DOHH2 (cell line): Measurements from ENCODE around the gene MRPS34.

ENCODE experiments used
- H3F3A ChIP-seq: fragments of 200-600 bp; sonication (generic), shearing (Covaris generic); 2 replicates; pipeline ENCODE4 v1.6.0; 2016; ENCODE audit warnings: antibody characterized with exemption, mild to moderate bottlenecking; ENCODE audit not compliant: control insufficient read depth, insufficient read depth
- H3K27ac ChIP-seq: fragments of 200-600 bp; sonication (generic); 2 replicates; pipeline ENCODE4 v1.5.1; 2014; ENCODE audit warnings: low read depth, mild to moderate bottlenecking, low read length, moderate library complexity
- H3K27me3 ChIP-seq: fragments of 200-600 bp; sonication (generic); 2 replicates; pipeline ENCODE4 v1.6.1; 2014; ENCODE audit warnings: mild to moderate bottlenecking, low read length, mixed read lengths; ENCODE audit not compliant: control insufficient read depth
- H3K36me3 ChIP-seq: fragments of 200-600 bp; sonication (generic); 2 replicates; pipeline ENCODE4 v1.6.1; 2014; ENCODE audit warnings: mild to moderate bottlenecking, low read length, moderate library complexity, mixed read lengths; ENCODE audit not compliant: control insufficient read depth
- H3K4me1 ChIP-seq: fragments of 200-600 bp; sonication (generic); 2 replicates; pipeline ENCODE4 v1.6.1; 2014; ENCODE audit warnings: mild to moderate bottlenecking, low read length, mixed read lengths; ENCODE audit not compliant: control insufficient read depth
- H3K4me2 ChIP-seq: fragments of 200-600 bp; sonication (generic); 2 replicates; pipeline ENCODE4 v1.6.0; 2014; ENCODE audit warnings: mild to moderate bottlenecking, low read length, moderate library complexity
- H3K4me3 ChIP-seq: fragments of 200-600 bp; sonication (generic); 2 replicates; pipeline ENCODE4 v1.5.1; 2014; ENCODE audit warnings: mild to moderate bottlenecking, low read length, mixed read lengths
- H3K79me2 ChIP-seq: fragments of 200-600 bp; sonication (generic); 2 replicates; pipeline ENCODE4 v1.6.1; 2014; ENCODE audit warnings: mild to moderate bottlenecking, low read length, mixed read lengths; ENCODE audit not compliant: control insufficient read depth
- H3K9me2 ChIP-seq: fragments of 200-600 bp; sonication (generic); replicated peaks from 2 replicates; pipeline ENCODE4 v1.6.1; 2014; ENCODE audit warnings: mild to moderate bottlenecking, low read length, mixed read lengths; ENCODE audit not compliant: control insufficient read depth
- H3K9me3 ChIP-seq: fragments of 200-600 bp; sonication (generic); 2 replicates; pipeline ENCODE4 v1.6.1; 2014; ENCODE audit warnings: antibody characterized with exemption, low read length, mixed read lengths; ENCODE audit not compliant: control insufficient read depth, insufficient read depth
- H4K20me1 ChIP-seq: fragments of 200-600 bp; sonication (generic); 2 replicates; pipeline ENCODE4 v1.6.0; 2014; ENCODE audit warnings: low read depth, mild to moderate bottlenecking, antibody characterized with exemption, low read length, moderate library complexity; ENCODE audit not compliant: control insufficient read depth, insufficient read depth
- EZH2phosphoT487 ChIP-seq: fragments of 200-600 bp; sonication (generic); IDR thresholded peaks from 2 replicates; pipeline ENCODE4 v1.6.1; 2017; ENCODE audit warnings: borderline replicate concordance, mild to moderate bottlenecking, antibody characterized with exemption, low read length, moderate library complexity, mixed read lengths
- TF ChIP-seq, protein P1 (sequence below): fragments of 200-600 bp; sonication (generic); IDR thresholded peaks from one replicate; pipeline ENCODE4 v1.5.1; 2014; ENCODE audit warnings: antibody characterized with exemption, mild to moderate bottlenecking, low read depth, low read length; ENCODE audit not compliant: poor library complexity, severe bottlenecking

MRPS34 gene

DNA sequence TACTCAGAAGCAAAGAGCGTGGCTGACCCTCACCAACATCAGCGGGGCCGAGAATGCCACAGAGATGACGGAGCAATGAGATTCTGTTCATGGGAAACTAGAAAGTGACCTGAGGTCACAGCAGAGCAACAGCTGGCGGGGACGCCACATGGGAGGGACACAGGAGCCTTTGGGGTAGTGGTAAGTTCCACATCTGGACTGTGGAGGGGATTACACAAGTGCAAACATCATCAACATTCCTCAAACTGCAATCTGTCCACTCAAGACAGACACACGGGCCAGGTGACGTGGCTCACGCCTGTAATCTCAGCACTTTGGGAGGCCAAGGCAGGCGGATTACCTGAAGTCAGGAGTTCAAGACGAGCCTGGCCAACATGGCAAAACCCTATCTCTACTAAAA is 42.5 kb upstream of the MRPS34 start:
- no peaks in the 10 kb centered on the region for H3K36me3 ChIP-seq
- H3F3A ChIP-seq, result no peaks in the 10 kb centered on the region
- H3K4me3 ChIP-seq, result no peak overlapping the region
- no peaks in the 10 kb centered on the region for H3K9me3 ChIP-seq
- H3K27ac ChIP-seq, result no peak overlapping the region
- no peaks in the 10 kb centered on the region for H3K27me3 ChIP-seq
- H4K20me1 ChIP-seq, result no peaks in the 10 kb centered on the region
- no peaks in the 10 kb centered on the region for H3K79me2 ChIP-seq
- TF ChIP-seq, protein P1, sequence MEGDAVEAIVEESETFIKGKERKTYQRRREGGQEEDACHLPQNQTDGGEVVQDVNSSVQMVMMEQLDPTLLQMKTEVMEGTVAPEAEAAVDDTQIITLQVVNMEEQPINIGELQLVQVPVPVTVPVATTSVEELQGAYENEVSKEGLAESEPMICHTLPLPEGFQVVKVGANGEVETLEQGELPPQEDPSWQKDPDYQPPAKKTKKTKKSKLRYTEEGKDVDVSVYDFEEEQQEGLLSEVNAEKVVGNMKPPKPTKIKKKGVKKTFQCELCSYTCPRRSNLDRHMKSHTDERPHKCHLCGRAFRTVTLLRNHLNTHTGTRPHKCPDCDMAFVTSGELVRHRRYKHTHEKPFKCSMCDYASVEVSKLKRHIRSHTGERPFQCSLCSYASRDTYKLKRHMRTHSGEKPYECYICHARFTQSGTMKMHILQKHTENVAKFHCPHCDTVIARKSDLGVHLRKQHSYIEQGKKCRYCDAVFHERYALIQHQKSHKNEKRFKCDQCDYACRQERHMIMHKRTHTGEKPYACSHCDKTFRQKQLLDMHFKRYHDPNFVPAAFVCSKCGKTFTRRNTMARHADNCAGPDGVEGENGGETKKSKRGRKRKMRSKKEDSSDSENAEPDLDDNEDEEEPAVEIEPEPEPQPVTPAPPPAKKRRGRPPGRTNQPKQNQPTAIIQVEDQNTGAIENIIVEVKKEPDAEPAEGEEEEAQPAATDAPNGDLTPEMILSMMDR, result no peak
- no peak for TF ChIP-seq EZH2phosphoT487
- no peak overlapping the region for H3K4me2 ChIP-seq
- no peaks in the 10 kb centered on the region for H3K4me1 ChIP-seq
- H3K9me2 ChIP-seq, result no peaks in the 10 kb centered on the region

DNA sequence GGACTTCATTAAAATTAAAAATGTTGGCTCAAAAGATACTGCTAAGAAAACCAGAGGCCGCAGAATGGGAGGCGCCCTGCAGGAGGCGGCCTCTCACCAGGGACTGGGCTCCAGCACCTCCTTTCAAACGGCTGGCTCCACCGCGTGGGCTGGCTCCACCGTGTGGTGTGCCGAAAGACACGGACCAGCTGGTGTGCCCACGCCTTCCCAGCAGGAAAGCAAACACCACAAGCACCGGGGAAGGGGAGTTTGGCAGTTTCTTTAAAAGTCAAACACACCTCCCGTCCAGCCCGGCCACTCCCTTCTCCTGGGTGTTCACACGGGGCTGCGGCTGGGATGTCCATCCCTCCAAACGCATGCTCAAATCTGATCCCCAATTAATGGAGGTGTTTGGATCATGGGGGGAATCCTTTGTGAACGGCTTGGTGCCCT is 39.8 kb upstream of the MRPS34 start:
- TF ChIP-seq, protein P1, result no peak
- TF ChIP-seq EZH2phosphoT487, result no peak
- H4K20me1 ChIP-seq, result no peaks in the 10 kb centered on the region
- no peak overlapping the region for H3K4me2 ChIP-seq
- no peaks in the 10 kb centered on the region for H3K27me3 ChIP-seq
- H3K9me3 ChIP-seq, result no peaks in the 10 kb centered on the region
- H3K9me2 ChIP-seq, result no peaks in the 10 kb centered on the region
- no peak overlapping the region for H3K4me3 ChIP-seq
- H3K4me1 ChIP-seq, result no peaks in the 10 kb centered on the region
- H3K36me3 ChIP-seq, result no peaks in the 10 kb centered on the region
- H3K27ac ChIP-seq, result no peak overlapping the region
- H3K79me2 ChIP-seq, result no peaks in the 10 kb centered on the region
- no peaks in the 10 kb centered on the region for H3F3A ChIP-seq

DNA sequence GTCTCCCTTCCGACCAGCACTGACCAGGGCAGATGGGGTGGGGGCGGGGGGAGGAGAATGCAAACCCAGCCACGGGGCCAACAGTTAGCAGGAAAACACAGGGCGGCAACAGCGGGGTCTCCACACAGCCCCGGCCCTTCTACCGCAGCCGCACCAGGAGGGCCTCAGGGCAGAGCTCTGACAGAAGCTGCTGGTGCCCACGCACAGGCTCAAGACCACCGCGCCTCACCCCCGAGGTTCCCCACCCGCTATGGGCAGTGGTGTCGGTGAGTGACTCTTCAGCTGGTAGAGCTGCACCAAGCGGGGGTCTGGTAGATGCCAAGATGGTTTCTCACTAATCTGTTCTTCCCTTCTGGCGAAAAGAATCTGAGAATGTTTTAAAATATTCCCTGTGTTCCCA is 37.6 kb upstream of the MRPS34 start:
- H3K79me2 ChIP-seq, result no peaks in the 10 kb centered on the region
- H3K27me3 ChIP-seq, result no peaks in the 10 kb centered on the region
- no peaks in the 10 kb centered on the region for H3K4me1 ChIP-seq
- H3F3A ChIP-seq, result no peaks in the 10 kb centered on the region
- TF ChIP-seq, protein P1, result no peak
- TF ChIP-seq EZH2phosphoT487, result no peak
- no peaks in the 10 kb centered on the region for H3K9me2 ChIP-seq
- H3K4me2 ChIP-seq, result no peak overlapping the region
- H3K36me3 ChIP-seq, result no peaks in the 10 kb centered on the region
- no peaks in the 10 kb centered on the region for H3K9me3 ChIP-seq
- no peak overlapping the region for H3K27ac ChIP-seq
- H3K4me3 ChIP-seq, result no peak overlapping the region
- no peaks in the 10 kb centered on the region for H4K20me1 ChIP-seq

DNA sequence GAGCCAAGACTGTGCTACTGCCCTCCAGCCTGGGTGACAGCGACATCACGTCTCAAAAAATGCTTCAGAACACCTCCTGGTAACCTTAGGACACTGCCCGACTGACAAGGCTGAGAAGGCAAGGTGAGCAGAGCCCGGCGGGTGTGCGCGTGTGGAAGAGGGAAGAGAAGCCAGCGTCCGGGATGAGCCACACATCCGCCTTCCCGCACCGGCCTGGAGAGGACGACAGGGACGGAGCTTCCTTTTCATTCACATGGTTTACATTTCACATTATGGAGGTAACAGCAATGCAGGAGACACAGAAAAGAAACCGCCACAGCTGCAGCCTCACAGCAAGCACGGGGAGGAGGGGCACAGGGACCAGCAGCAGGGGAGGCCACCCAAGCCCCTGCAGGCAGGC is 37.2 kb upstream of the MRPS34 start:
- Histone ChIP-seq H3K36me3 (no peaks in the 10 kb centered on the region), H4K20me1 (no peaks in the 10 kb centered on the region), H3K4me1 (no peaks in the 10 kb centered on the region), H3K27me3 (no peaks in the 10 kb centered on the region), H3K4me3 (no peak overlapping the region), H3K4me2 (no peak overlapping the region), H3K9me2 (no peaks in the 10 kb centered on the region), H3K9me3 (no peaks in the 10 kb centered on the region), H3F3A (no peaks in the 10 kb centered on the region), H3K79me2 (no peaks in the 10 kb centered on the region), H3K27ac (no peak overlapping the region)
- no peak for TF ChIP-seq EZH2phosphoT487
- TF ChIP-seq, protein P1, result no peak
